Left ventricle myocardium inferior (tissue), 1 donor: ENCODE measurements around the gene LRRC47. TPM values are rescaled to one million over a fixed set of nuclear protein-coding genes. Genes with fewer than 3 reads are reported as not detected.

ENCODE experiments used
- DNase-seq: peaks from one replicate; pipeline ENCODE4 v3.0.0-alpha.2; 2020
- H3K27ac ChIP-seq: fragments of 200-600 bp; replicated peaks from 2 replicates; pipeline ENCODE4 v1.8.0; 2021
- H3K27me3 ChIP-seq: fragments of 200-600 bp; 2 replicates; pipeline ENCODE4 v1.8.0; 2021; ENCODE audit warnings: low read depth
- H3K36me3 ChIP-seq: fragments of 200-600 bp; 2 replicates; pipeline ENCODE4 v1.8.0; 2021
- H3K4me1 ChIP-seq: fragments of 200-600 bp; 2 replicates; pipeline ENCODE4 v1.8.0; 2021
- H3K4me3 ChIP-seq: fragments of 200-600 bp; 2 replicates; pipeline ENCODE4 v1.8.0; 2021; ENCODE audit warnings: mild to moderate bottlenecking, moderate library complexity
- H3K9me3 ChIP-seq: fragments of 200-600 bp; replicated peaks from 2 replicates; pipeline ENCODE4 v1.8.0; 2021
- CTCF ChIP-seq: fragments of 200-600 bp; IDR thresholded peaks from 2 replicates; pipeline ENCODE4 v1.8.0; 2021; ENCODE audit warnings: antibody characterized with exemption, mild to moderate bottlenecking, borderline replicate concordance
- intact Hi-C: fragments of 100-400 bp; cut with micrococcal nuclease; formaldehyde crosslinking; loops from one replicate; pipeline ENCODE4 v1.11.0; 2022
- long read RNA-seq: library from polyadenylated mRNA; unstranded; transcript quantifications from one replicate; pipeline ENCODE4 v2.0.0, GENCODE V29; 2021
- total RNA-seq: library from RNA; stranded (reverse); fragmentation: NEBNext Ultra II Directional; extraction: Animal tissue kit (Norgen Biotek cat#: 25700); gene quantifications from one replicate; pipeline ENCODE4 v1.2.1, GENCODE V29; 2021
- donor health status: DM: no; HTN: yes; CAD: no; lungs with severe emphysema.

Gene LRRC47
- 58.2 TPM for total RNA-seq
- long read RNA-seq, full-length matches to known transcripts = 295 of 330 reads
- long read RNA-seq, partial matches to known transcripts = 16 of 330 reads
- long read RNA-seq, other reads (novel, unspliced or antisense) = 19 of 330 reads

- peak within 1 kb of the TSS; percentile 84 for H3K4me3 ChIP-seq
- no peaks in the 10 kb centered on the region for H3K9me3 ChIP-seq
- TF ChIP-seq CTCF = peak; percentile 42
- intact Hi-C loops = no loop called here
- H3K36me3 ChIP-seq = peaks cover 6% of the 10 kb centered on the region
- H3K27me3 ChIP-seq = peaks cover 13% of the 10 kb centered on the region
- H3K4me1 ChIP-seq = peaks cover 53% of the 10 kb centered on the region
- peak; percentile 97 for DNase-seq
- H3K27ac ChIP-seq = peak within 1 kb of the TSS; percentile 89
Observed at GRCh38 chr1:3796215-3797061, at the start of gene LRRC47. Gene LRRC47 (minus strand): TSS chr1:3796498. CDS start chr1:3796476, 22 bp downstream.

GRCh38 chr1:3842912-3843311, 46.6 kb upstream of the LRRC47 start:
- intact Hi-C loops = no loop called here
- Histone ChIP-seq H3K4me1 (no peaks in the 10 kb centered on the region), H3K4me3 (no peak overlapping the region), H3K27me3 (no peaks in the 10 kb centered on the region), H3K9me3 (peaks cover under 1% of the 10 kb centered on the region), H3K36me3 (peaks cover 81% of the 10 kb centered on the region), H3K27ac (no peak overlapping the region)
- no peak for DNase-seq
- no peak for TF ChIP-seq CTCF

- H3K9me3 ChIP-seq = peaks cover 11% of the 10 kb centered on the region
- peaks cover 81% of the 10 kb centered on the region for H3K36me3 ChIP-seq
- TF ChIP-seq CTCF = no peak
- no peaks in the 10 kb centered on the region for H3K27me3 ChIP-seq
- intact Hi-C loops = no loop called here
- H3K4me3 ChIP-seq = no peak overlapping the region
- H3K4me1 ChIP-seq = no peaks in the 10 kb centered on the region
- H3K27ac ChIP-seq = no peak overlapping the region
- no peak for DNase-seq
Observed at GRCh38 chr1:3841491-3841890, 45.2 kb upstream of the LRRC47 start.

GRCh38 chr1:3838788-3839187, 42.5 kb upstream of the LRRC47 start:
- TF ChIP-seq CTCF = no peak
- H3K36me3 ChIP-seq = peaks cover 92% of the 10 kb centered on the region
- no peak for DNase-seq
- peaks cover 11% of the 10 kb centered on the region for H3K9me3 ChIP-seq
- intact Hi-C loops = no loop called here
- no peak overlapping the region for H3K27ac ChIP-seq
- no peaks in the 10 kb centered on the region for H3K27me3 ChIP-seq
- no peaks in the 10 kb centered on the region for H3K4me1 ChIP-seq
- H3K4me3 ChIP-seq = no peak overlapping the region

GRCh38 chr1:3837685-3838084, 41.4 kb upstream of the LRRC47 start:
- Histone ChIP-seq H3K4me3 (no peak overlapping the region), H3K27me3 (no peaks in the 10 kb centered on the region), H3K36me3 (peaks cover 91% of the 10 kb centered on the region), H3K27ac (no peak overlapping the region), H3K4me1 (no peaks in the 10 kb centered on the region), H3K9me3 (peaks cover 11% of the 10 kb centered on the region)
- DNase-seq = no peak
- intact Hi-C loops = no loop called here
- no peak for TF ChIP-seq CTCF
